GM21360 (cell line): ENCODE results near the gene PPM1B.
"Not testable (repeated sequence)": the region's sequence is repeated elsewhere in the genome, so short reads cannot be mapped to it uniquely, and the experiment has no call there.

Experiments
- ATAC-seq: cut with Tn5 transposase; IDR thresholded peaks from one replicate; pipeline ENCODE4 v1.9.1; 2021; ENCODE audit warnings: mild to moderate bottlenecking, moderate library complexity; ENCODE audit not compliant: unreplicated experiment

PPM1B gene

GRCh38 chr2:44246840-44247369 lies 78.2 kb downstream of the PPM1B start:
- ATAC-seq = no peak

DNA sequence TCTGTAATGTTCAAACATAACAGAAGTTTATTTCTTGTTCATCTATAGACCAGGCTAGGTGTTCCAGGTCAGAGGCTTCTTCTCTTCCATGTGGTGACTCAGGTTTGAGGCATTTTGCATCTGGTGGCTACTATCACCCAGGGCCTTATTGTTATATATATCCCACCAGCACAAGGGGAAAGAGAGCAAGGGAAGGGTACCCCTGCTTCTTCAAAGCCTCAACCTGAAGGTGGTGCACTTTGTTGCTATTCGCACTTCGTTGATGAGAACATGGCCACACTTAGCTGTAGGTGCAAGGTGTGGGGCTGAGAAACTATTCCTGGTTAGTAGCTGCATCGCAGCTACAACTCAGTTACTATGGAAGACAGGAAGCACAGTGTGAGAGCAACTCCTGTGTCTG lies 79.2 kb downstream of the PPM1B start:
- no peak for ATAC-seq

DNA sequence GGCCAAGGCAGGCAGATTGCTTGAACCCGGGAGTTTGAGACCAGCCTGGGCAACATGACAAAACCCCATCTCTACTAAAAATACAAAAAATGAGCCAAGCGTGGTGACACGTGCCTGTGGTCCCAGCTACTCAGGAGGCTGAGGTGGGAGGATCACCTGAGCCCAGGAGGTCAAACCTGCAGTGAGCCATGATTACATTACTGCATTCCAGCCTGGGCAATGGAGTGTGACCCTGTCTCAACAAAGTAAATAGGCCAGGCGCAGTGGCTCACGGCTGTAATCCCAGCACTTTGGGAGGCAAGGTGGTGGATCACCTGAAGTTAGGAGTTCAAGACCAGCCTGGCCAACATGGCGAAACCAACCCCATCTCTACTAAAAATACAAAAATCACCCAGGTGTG lies 80.6 kb downstream of the PPM1B start:
- not testable (repeated sequence) for ATAC-seq

GRCh38 chr2:44250376-44250775 lies 81.7 kb downstream of the PPM1B start:
- ATAC-seq = peak; percentile 71

DNA sequence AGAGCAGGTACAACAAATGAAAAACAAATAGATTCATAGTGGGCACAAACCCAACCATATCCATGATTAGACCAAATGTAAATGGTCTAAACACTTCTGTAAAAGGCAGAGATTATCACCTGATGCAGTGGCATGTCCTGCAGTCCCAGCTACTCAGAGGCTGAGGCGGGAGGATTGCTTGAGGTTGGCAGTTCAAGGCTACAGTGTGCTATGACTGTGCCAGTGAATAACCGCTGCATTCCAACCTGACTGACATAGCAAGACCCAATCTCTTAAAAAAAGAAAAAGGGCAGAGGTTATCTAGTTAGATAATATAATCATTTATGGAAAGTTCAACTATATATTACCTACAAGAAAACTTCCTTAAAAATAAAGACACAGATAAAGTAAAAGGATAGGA lies 85.3 kb downstream of the PPM1B start:
- no peak for ATAC-seq

DNA sequence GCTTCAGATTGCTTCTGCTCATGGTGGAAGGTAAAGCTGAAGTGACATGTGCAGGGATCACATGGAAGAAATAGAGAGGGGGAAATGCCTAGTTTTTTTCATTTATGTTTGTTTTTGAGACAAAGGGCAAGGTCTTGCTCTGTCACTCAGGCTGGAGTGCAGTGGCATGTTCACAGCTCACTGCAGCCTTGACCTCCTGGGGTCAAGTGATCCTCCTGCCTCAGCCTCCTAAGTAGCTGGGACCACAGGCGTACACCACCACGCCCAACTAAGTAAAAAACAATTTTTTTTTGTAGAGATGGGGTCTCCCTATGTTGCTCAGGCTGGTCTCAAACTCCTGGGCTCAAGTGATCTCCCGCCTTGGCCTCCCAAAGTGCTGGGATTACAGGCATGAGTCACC lies 87.0 kb downstream of the PPM1B start:
- not testable (repeated sequence) for ATAC-seq

DNA sequence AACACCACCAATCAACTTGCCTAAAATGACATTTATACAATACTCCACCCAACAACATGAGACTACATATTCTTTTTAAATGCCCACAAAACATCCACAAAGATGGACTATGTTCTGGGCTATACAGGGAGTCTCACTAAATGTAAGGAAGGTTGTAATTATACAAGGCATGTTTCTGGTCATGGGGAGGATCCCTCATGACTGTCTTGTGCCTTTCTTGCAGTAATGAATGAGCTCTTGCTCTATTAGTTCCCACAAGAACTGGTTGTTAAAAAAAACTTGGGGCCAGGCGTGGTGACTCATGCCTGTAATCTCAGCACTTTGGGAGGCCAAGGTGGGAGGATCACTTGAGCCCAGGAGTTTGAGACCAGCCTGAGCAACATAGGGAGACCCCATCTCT lies 89.1 kb downstream of the PPM1B start:
- not testable (repeated sequence) for ATAC-seq

GRCh38 chr2:44267269-44267795 lies 98.7 kb downstream of the PPM1B start:
- no peak for ATAC-seq

DNA sequence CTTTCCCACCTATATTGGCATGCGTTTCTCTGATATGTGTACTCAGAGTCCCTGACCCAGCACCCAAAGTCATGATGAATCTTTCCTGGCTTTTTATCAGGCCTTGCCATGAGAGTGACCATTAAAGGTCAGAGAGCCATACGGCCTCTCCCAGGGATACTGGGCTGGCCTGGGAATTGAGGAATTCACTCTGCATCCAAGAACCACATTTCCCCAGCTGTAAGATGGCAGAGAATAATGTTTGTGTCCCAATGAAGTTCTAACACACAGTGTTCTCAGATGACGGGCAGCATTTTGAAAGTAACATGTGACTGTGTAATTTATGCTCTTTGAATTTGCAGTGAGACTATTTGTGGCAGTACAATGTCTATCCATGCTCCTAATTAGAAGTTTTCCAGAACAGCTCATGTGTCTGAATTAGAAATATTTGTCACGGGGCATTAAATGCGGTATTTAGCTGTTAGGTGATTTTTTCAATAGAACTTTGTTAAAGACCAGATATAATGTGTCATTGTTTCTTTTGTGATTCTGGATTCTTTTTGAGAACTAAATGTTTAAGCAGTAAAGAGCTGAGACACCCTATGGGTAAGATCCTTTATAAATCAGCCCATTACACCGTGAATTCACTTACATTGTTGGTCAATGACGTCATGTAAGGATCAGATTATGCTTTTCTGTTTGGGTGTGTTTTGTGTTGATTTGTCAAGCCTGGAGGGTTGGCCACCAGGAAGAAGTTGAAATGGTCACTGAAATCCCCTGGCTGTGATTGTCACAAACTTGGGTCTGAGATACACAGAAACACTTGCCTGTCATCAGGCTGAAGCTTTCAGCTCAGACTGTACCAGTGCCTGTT lies 99.3 kb downstream of the PPM1B start:
- no peak for ATAC-seq

DNA sequence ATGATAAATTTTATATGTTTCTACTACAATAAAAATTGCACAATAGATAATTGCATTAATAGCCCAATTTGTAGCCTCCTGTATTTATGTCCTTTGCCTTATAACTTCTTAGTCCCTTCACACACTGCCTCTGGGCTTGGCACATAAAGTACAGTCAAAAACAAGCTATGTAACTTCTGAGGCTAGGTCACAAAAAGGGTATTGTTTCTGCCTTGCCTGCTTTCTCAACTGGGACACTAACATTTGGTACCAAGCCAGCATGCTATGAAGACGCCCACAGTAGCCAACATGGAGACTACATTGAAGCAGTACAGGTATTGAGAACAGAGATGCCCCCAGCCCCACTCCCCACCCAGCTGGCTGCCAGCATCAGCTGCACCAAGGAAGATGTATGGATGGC lies 101.2 kb downstream of the PPM1B start:
- ATAC-seq = no peak

DNA sequence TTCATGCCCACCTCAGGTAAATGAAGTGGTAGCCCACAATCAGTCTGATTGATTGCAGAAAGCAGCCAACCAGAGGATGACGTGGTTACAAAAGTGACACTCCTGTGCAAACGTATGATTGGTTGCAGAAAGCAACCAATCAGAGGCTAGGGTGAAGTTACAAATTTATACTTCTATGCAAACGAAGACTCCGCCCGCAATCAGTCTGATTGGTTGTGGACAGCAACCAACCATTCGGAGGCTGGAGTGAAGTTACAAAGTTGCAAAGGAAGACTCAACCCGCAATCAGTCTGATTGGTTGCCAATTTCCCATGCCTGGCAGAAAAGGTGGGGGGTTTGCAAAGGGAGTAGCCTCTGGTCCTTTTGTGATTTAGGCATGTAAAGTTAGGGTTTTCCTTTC lies 102.6 kb downstream of the PPM1B start:
- ATAC-seq = no peak

DNA sequence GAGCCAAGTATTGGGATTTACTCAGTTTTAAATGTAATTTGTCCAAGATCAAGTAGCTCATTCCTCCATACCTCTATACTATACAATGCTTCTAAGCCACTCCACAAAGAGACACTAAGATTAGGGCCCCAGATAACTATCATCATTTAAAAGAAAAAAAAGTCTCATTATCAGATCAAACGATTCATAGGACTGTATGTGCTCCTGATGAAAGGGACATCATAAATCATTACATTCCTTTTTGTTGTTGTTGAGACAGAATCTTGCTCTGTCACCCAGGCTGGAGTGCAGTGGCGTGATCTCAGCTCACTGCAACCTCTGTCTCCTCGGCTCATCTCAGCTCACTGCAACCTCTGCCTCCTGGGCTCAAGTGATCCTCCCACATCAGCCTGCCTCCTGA lies 104.4 kb downstream of the PPM1B start:
- no peak for ATAC-seq

- ATAC-seq = no peak
Measured at GRCh38 chr2:44273596-44273995, 104.9 kb downstream of the PPM1B start.

DNA sequence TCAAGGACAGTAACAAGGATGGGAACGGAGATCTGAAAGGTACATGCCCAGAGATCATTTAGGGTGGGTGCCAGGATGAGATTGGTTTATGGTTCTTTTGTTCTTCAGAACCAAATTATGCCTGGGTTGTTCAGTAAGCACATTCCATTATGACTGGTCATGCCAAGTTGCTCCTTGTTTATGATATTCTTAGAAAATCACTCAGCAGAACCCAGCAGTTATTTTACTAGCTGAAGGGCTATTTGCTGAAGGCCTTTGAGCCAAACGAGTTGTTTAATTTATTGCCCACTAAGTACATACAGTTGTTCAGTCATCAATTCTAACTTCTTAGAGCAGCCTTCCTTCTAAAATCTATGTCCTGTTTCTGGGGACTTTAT lies 107.2 kb downstream of the PPM1B start:
- no peak for ATAC-seq

GRCh38 chr2:44277541-44277940 lies 108.9 kb downstream of the PPM1B start:
- no peak for ATAC-seq

DNA sequence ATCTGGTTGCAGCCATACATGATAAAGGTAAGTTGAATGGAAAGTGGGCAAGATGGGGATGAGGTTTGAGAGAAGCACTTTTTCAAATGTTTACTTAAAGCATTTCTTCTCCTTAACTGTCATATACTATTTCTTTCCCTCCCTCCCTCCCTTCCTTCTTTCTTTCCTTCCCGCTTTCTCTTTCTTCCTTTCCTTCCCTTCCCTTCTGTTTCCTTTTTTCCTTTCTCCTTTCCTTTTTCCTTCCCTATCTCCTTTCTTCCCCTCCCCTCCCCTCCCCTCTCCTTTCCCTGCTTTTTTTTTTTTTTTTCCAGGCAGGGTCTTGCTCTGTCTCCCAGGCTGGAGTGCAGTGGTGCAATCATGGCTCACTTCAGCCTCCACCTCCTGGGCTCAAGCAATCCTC lies 112.2 kb downstream of the PPM1B start:
- ATAC-seq = no peak
